Sigmoid colon (tissue), 7 donors: Measurements from ENCODE around the gene KCNJ16. TPM values are rescaled to one million over a fixed set of nuclear protein-coding genes. Genes with fewer than 3 reads are reported as not detected.

ENCODE experiments used
- DNase-seq: peaks from one replicate; pipeline ENCODE4 v3.0.0-alpha.2; 2019
- H3K27ac ChIP-seq, 4 donors: fragments of 200-600 bp; sonication (generic); one replicate each; pipeline ENCODE4 v1.5.1; 2016 to 2019; ENCODE audit warnings: mild to moderate bottlenecking in 1 of 4
- H3K27me3 ChIP-seq, 3 donors: fragments of 200-600 bp; sonication (generic); one replicate each; pipeline ENCODE4 v1.5.1; 2019; ENCODE audit warnings: mild to moderate bottlenecking in 1 of 3
- H3K36me3 ChIP-seq, 4 donors: fragments of 200-600 bp; sonication (generic); one replicate each; pipeline ENCODE4 v1.5.1; 2016 to 2019
- H3K4me1 ChIP-seq, 4 donors: fragments of 200-600 bp; sonication (generic); one replicate each; pipeline ENCODE4 v1.5.1; 2017 to 2019
- H3K4me3 ChIP-seq, 4 donors: fragments of 200-600 bp; sonication (generic); one replicate each; pipeline ENCODE4 v1.5.1; 2017 to 2019; ENCODE audit warnings: mild to moderate bottlenecking in 2 of 4, moderate library complexity in 1 of 4
- H3K9me3 ChIP-seq, 4 donors: fragments of 200-600 bp in 3 of 4; sonication (generic) in 3 of 4; one replicate each; pipeline versions ENCODE4 v1.5.1 to v1.6.1; 2013 to 2019
- CTCF ChIP-seq, 4 experiments: fragments of 450-650 bp in 3 of 4; fragments of 200-600 bp in 1 of 4; IDR thresholded peaks; one replicate each; pipeline ENCODE4 v1.5.1; 2016 to 2019; ENCODE audit warnings: antibody characterized with exemption in 4 of 4, mild to moderate bottlenecking in 3 of 4, moderate library complexity in 2 of 4
- EP300 ChIP-seq, 4 donors: sonication (generic); formaldehyde crosslinking; IDR thresholded peaks; one replicate each; pipeline ENCODE4 v1.6.1; 2017; ENCODE audit warnings: antibody characterized with exemption in 4 of 4
- POLR2A ChIP-seq, 2 donors: fragments of 450-650 bp; IDR thresholded peaks; one replicate each; pipeline ENCODE4 v1.6.1; 2016; ENCODE audit warnings: antibody characterized with exemption in 2 of 2, mild to moderate bottlenecking in 2 of 2, moderate library complexity in 2 of 2
- POLR2AphosphoS5 ChIP-seq, 4 donors: sonication (generic); formaldehyde crosslinking; IDR thresholded peaks; one replicate each; pipeline ENCODE4 v1.6.1; 2017; ENCODE audit warnings: antibody characterized with exemption in 4 of 4
- WGBS, 2 donors: extraction: QIAGEN DNeasy Blood & Tissue Kit; methylation state at CpG; one replicate each; pipeline ENCODE4 v1.1.7; 2013; 5-methylcytosine and 5-hydroxymethylcytosine counted together
- intact Hi-C: fragments of 100-400 bp; cut with DNase I; formaldehyde crosslinking; loops from one replicate; pipeline ENCODE4 v1.15.1; 2023
- polyA plus RNA-seq, 3 donors: library from polyadenylated mRNA; stranded (reverse); fragments of 200-250 nt; gene quantifications; one replicate each; pipeline ENCODE4 v1.2.3, GENCODE V29; 2013
- total RNA-seq, 4 donors: library from RNA; depleted of rRNA; stranded (reverse); fragments of >200 nt; gene quantifications; one replicate each; pipeline ENCODE4 v1.1.0, GENCODE V29; 2016
- donor health status: healthy with polysubstance abuse.
- donor health status: Bipolar disorder and iron deficiency.
- donor health status: healthy.

KCNJ16 gene
- total and polyA plus RNA-seq, 7 donors, result 0.07 to 0.28 TPM; not detected in 5

- Histone ChIP-seq H3K4me1 (peaks cover 0 to 8% (median 0%) of the 10 kb centered on the region in 4 donors), H3K4me3 (no peak overlapping the region), H3K36me3 (no peaks in the 10 kb centered on the region), H3K27me3 (no peaks in the 10 kb centered on the region), H3K9me3 (no peaks in the 10 kb centered on the region), H3K27ac (peak overlapping the region in 1 of 4 donors; percentile 14)
- WGBS, 2 donors, result 84 to 91% methylated on average over 2 of the region's 2 CpGs
- intact Hi-C loops, result no loop called here
- TF ChIP-seq CTCF (IDR thresholded peaks at IDR 0.05), result no peak
- no peak for TF ChIP-seq POLR2A (IDR thresholded peaks at IDR 0.05)
- TF ChIP-seq POLR2AphosphoS5 (IDR thresholded peaks at IDR 0.05), result no peak
- no peak for TF ChIP-seq EP300 (IDR thresholded peaks at IDR 0.05)
- no peak for DNase-seq
These were observed 39.4 kb downstream of the KCNJ16 start for GRCh38 chr17:70114405-70114804.

GRCh38 chr17:70115126-70115525, 40.1 kb downstream of the KCNJ16 start:
- no peak overlapping the region for H3K4me3 ChIP-seq
- H3K27me3 ChIP-seq, result no peaks in the 10 kb centered on the region
- H3K4me1 ChIP-seq, result peaks cover 0 to 8% (median 0%) of the 10 kb centered on the region in 4 donors
- DNase-seq, result no peak
- peaks cover 0 to 3% (median 1%) of the 10 kb centered on the region in 4 donors for H3K9me3 ChIP-seq
- H3K27ac ChIP-seq, result peak overlapping the region in 1 of 4 donors; percentile 14
- TF ChIP-seq EP300 (IDR thresholded peaks at IDR 0.05), result no peak
- TF ChIP-seq POLR2AphosphoS5 (IDR thresholded peaks at IDR 0.05), result no peak
- no peak for TF ChIP-seq CTCF (IDR thresholded peaks at IDR 0.05)
- TF ChIP-seq POLR2A (IDR thresholded peaks at IDR 0.05), result no peak
- H3K36me3 ChIP-seq, result no peaks in the 10 kb centered on the region
- intact Hi-C loops, result no loop called here

GRCh38 chr17:70116919-70117318, 41.9 kb downstream of the KCNJ16 start:
- H3K27ac ChIP-seq, result no peak overlapping the region
- intact Hi-C loops, result no loop called here
- H3K4me3 ChIP-seq, result no peak overlapping the region
- no peak for DNase-seq
- peaks cover 0 to 3% (median 1%) of the 10 kb centered on the region in 4 donors for H3K9me3 ChIP-seq
- TF ChIP-seq POLR2A (IDR thresholded peaks at IDR 0.05) (no peak), CTCF (IDR thresholded peaks at IDR 0.05) (no peak), EP300 (IDR thresholded peaks at IDR 0.05) (no peak), POLR2AphosphoS5 (IDR thresholded peaks at IDR 0.05) (no peak)
- 93 to 94% methylated on average over 3 of the region's 3 CpGs for WGBS, 2 donors
- no peaks in the 10 kb centered on the region for H3K36me3 ChIP-seq
- H3K4me1 ChIP-seq, result peaks cover 0 to 8% (median 0%) of the 10 kb centered on the region in 4 donors
- H3K27me3 ChIP-seq, result no peaks in the 10 kb centered on the region

- Histone ChIP-seq H3K27ac (no peak overlapping the region), H3K9me3 (peaks cover 0 to 3% (median 1%) of the 10 kb centered on the region in 4 donors), H3K36me3 (no peaks in the 10 kb centered on the region), H3K4me1 (peaks cover 0 to 8% (median 0%) of the 10 kb centered on the region in 4 donors), H3K4me3 (no peak overlapping the region), H3K27me3 (no peaks in the 10 kb centered on the region)
- 86 to 93% methylated on average over 1 of the region's 1 CpG for WGBS, 2 donors
- DNase-seq, result no peak
- no peak for TF ChIP-seq CTCF (IDR thresholded peaks at IDR 0.05)
- no peak for TF ChIP-seq POLR2A (IDR thresholded peaks at IDR 0.05)
- TF ChIP-seq POLR2AphosphoS5 (IDR thresholded peaks at IDR 0.05), result no peak
- TF ChIP-seq EP300 (IDR thresholded peaks at IDR 0.05), result no peak
- intact Hi-C loops, result no loop called here
These were observed 44.5 kb downstream of the KCNJ16 start for GRCh38 chr17:70119545-70119944.

GRCh38 chr17:70119983-70120382, 45.0 kb downstream of the KCNJ16 start:
- Histone ChIP-seq H3K27ac (no peak overlapping the region), H3K4me3 (no peak overlapping the region), H3K4me1 (peaks cover 0 to 8% (median 0%) of the 10 kb centered on the region in 4 donors), H3K9me3 (peaks cover 0 to 3% (median 1%) of the 10 kb centered on the region in 4 donors), H3K27me3 (no peaks in the 10 kb centered on the region), H3K36me3 (no peaks in the 10 kb centered on the region)
- no peak for TF ChIP-seq POLR2A (IDR thresholded peaks at IDR 0.05)
- TF ChIP-seq POLR2AphosphoS5 (IDR thresholded peaks at IDR 0.05), result no peak
- no peak for TF ChIP-seq EP300 (IDR thresholded peaks at IDR 0.05)
- no peak for TF ChIP-seq CTCF (IDR thresholded peaks at IDR 0.05)
- DNase-seq, result no peak
- intact Hi-C loops, result no loop called here
- 63 to 70% methylated on average over 2 of the region's 2 CpGs for WGBS, 2 donors
